Measurements from ENCODE around the gene PDE1C.
A peak's percentile ranks its signal among the peaks of the same experiment; 100 is the strongest.

The PDE1C gene

GRCh38 chr7:31763548-31763947 lies 306.7 kb downstream of the PDE1C start:
- H3K4me3 Mint-ChIP-seq = no peak overlapping the region
- DNase-seq (no peak), ATAC-seq (no peak)
- H3K27me3 Mint-ChIP-seq = no peaks in the 10 kb centered on the region
- H3K27ac Mint-ChIP-seq = no peak overlapping the region
- no peaks in the 10 kb centered on the region for H3K4me1 Mint-ChIP-seq
- no peaks in the 10 kb centered on the region for H3K9me3 Mint-ChIP-seq

- ATAC-seq = no peak
- no peaks in the 10 kb centered on the region for H3K4me1 Mint-ChIP-seq
- no peak overlapping the region for H3K27ac Mint-ChIP-seq
- no peak overlapping the region for H3K4me3 Mint-ChIP-seq
- DNase-seq = no peak
- no peaks in the 10 kb centered on the region for H3K27me3 Mint-ChIP-seq
- H3K9me3 Mint-ChIP-seq = peaks cover 0 to 4% of the 10 kb centered on the region in 2 donors
These were observed 308.6 kb downstream of the PDE1C start for GRCh38 chr7:31761646-31762045.

GRCh38 chr7:31758755-31759154 lies 311.5 kb downstream of the PDE1C start:
- ATAC-seq (no peak), DNase-seq (no peak)
- H3K4me1 Mint-ChIP-seq = no peaks in the 10 kb centered on the region
- H3K27me3 Mint-ChIP-seq = no peaks in the 10 kb centered on the region
- H3K4me3 Mint-ChIP-seq = no peak overlapping the region
- no peak overlapping the region for H3K27ac Mint-ChIP-seq
- H3K9me3 Mint-ChIP-seq = peaks cover 0 to 5% of the 10 kb centered on the region in 2 donors

GRCh38 chr7:31751726-31752125 lies 318.5 kb downstream of the PDE1C start:
- no peak for ATAC-seq
- no peak overlapping the region for H3K27ac Mint-ChIP-seq
- H3K9me3 Mint-ChIP-seq = peaks cover 0 to 2% of the 10 kb centered on the region in 2 donors
- no peaks in the 10 kb centered on the region for H3K4me1 Mint-ChIP-seq
- no peak overlapping the region for H3K4me3 Mint-ChIP-seq
- no peak for DNase-seq
- H3K27me3 Mint-ChIP-seq = no peaks in the 10 kb centered on the region

- H3K9me3 Mint-ChIP-seq = no peaks in the 10 kb centered on the region
- no peaks in the 10 kb centered on the region for H3K4me1 Mint-ChIP-seq
- no peak overlapping the region for H3K27ac Mint-ChIP-seq
- ATAC-seq = no peak
- DNase-seq = no peak
- H3K4me3 Mint-ChIP-seq = no peak overlapping the region
- no peaks in the 10 kb centered on the region for H3K27me3 Mint-ChIP-seq
These were observed 322.1 kb downstream of the PDE1C start for GRCh38 chr7:31748084-31748483.

GRCh38 chr7:31747553-31747952 lies 322.7 kb downstream of the PDE1C start:
- no peaks in the 10 kb centered on the region for H3K9me3 Mint-ChIP-seq
- no peaks in the 10 kb centered on the region for H3K4me1 Mint-ChIP-seq
- H3K27ac Mint-ChIP-seq = no peak overlapping the region
- DNase-seq (no peak), ATAC-seq (no peak)
- H3K27me3 Mint-ChIP-seq = no peaks in the 10 kb centered on the region
- no peak overlapping the region for H3K4me3 Mint-ChIP-seq

GRCh38 chr7:31744294-31744874 lies 325.8 kb downstream of the PDE1C start:
- DNase-seq (peak; percentile 28 to 45), ATAC-seq (peak; percentile 69)
- Mint-ChIP-seq H3K9me3 (no peaks in the 10 kb centered on the region), H3K27me3 (no peaks in the 10 kb centered on the region), H3K4me3 (no peak overlapping the region), H3K27ac (no peak overlapping the region), H3K4me1 (no peaks in the 10 kb centered on the region)

- Mint-ChIP-seq H3K4me3 (no peak overlapping the region), H3K9me3 (no peaks in the 10 kb centered on the region), H3K27ac (no peak overlapping the region), H3K4me1 (no peaks in the 10 kb centered on the region), H3K27me3 (no peaks in the 10 kb centered on the region)
- DNase-seq = no peak
- ATAC-seq = no peak
These were observed 328.4 kb downstream of the PDE1C start for GRCh38 chr7:31741852-31742251.

- H3K27me3 Mint-ChIP-seq = no peaks in the 10 kb centered on the region
- peak; percentile 2 to 19 for DNase-seq
- no peak overlapping the region for H3K4me3 Mint-ChIP-seq
- H3K9me3 Mint-ChIP-seq = no peaks in the 10 kb centered on the region
- H3K27ac Mint-ChIP-seq = no peak overlapping the region
- no peak for ATAC-seq
- no peaks in the 10 kb centered on the region for H3K4me1 Mint-ChIP-seq
These were observed 333.9 kb downstream of the PDE1C start for GRCh38 chr7:31735991-31736982.

- Mint-ChIP-seq H3K4me1 (no peaks in the 10 kb centered on the region), H3K27ac (no peak overlapping the region), H3K4me3 (no peak overlapping the region), H3K27me3 (no peaks in the 10 kb centered on the region), H3K9me3 (no peaks in the 10 kb centered on the region)
- ATAC-seq (no peak), DNase-seq (no peak)
These were observed 335.8 kb downstream of the PDE1C start for GRCh38 chr7:31734456-31734855.

GRCh38 chr7:31729195-31729804 lies 340.9 kb downstream of the PDE1C start:
- Mint-ChIP-seq H3K27ac (no peak overlapping the region), H3K27me3 (no peaks in the 10 kb centered on the region), H3K4me3 (no peak overlapping the region), H3K4me1 (no peaks in the 10 kb centered on the region), H3K9me3 (no peaks in the 10 kb centered on the region)
- no peak for ATAC-seq
- no peak for DNase-seq

GRCh38 chr7:31724696-31725095 lies 345.5 kb downstream of the PDE1C start:
- H3K9me3 Mint-ChIP-seq = no peaks in the 10 kb centered on the region
- DNase-seq (no peak), ATAC-seq (no peak)
- H3K4me1 Mint-ChIP-seq = no peaks in the 10 kb centered on the region
- no peak overlapping the region for H3K4me3 Mint-ChIP-seq
- no peaks in the 10 kb centered on the region for H3K27me3 Mint-ChIP-seq
- H3K27ac Mint-ChIP-seq = no peak overlapping the region

- DNase-seq (no peak), ATAC-seq (no peak)
- H3K27me3 Mint-ChIP-seq = no peaks in the 10 kb centered on the region
- H3K9me3 Mint-ChIP-seq = no peaks in the 10 kb centered on the region
- no peaks in the 10 kb centered on the region for H3K4me1 Mint-ChIP-seq
- H3K27ac Mint-ChIP-seq = no peak overlapping the region
- no peak overlapping the region for H3K4me3 Mint-ChIP-seq
These were observed 349.8 kb downstream of the PDE1C start for GRCh38 chr7:31720366-31720765.

- H3K27me3 Mint-ChIP-seq = no peaks in the 10 kb centered on the region
- H3K9me3 Mint-ChIP-seq = peaks cover 9 to 24% of the 10 kb centered on the region in 2 donors
- ATAC-seq (no peak), DNase-seq (no peak)
- no peak overlapping the region for H3K27ac Mint-ChIP-seq
- no peaks in the 10 kb centered on the region for H3K4me1 Mint-ChIP-seq
- H3K4me3 Mint-ChIP-seq = no peak overlapping the region
These were observed 353.9 kb downstream of the PDE1C start for GRCh38 chr7:31716355-31716754.

- Mint-ChIP-seq H3K27ac (no peak overlapping the region), H3K4me1 (no peaks in the 10 kb centered on the region), H3K4me3 (no peak overlapping the region), H3K9me3 (peaks cover 9 to 30% of the 10 kb centered on the region in 2 donors), H3K27me3 (no peaks in the 10 kb centered on the region)
- ATAC-seq (no peak), DNase-seq (no peak)
These were observed 360.0 kb downstream of the PDE1C start for GRCh38 chr7:31710171-31710570.

GRCh38 chr7:31707089-31707488 lies 363.1 kb downstream of the PDE1C start:
- Mint-ChIP-seq H3K4me3 (no peak overlapping the region), H3K9me3 (peaks cover 0 to 12% of the 10 kb centered on the region in 2 donors), H3K27me3 (no peaks in the 10 kb centered on the region), H3K27ac (no peak overlapping the region), H3K4me1 (no peaks in the 10 kb centered on the region)
- DNase-seq = no peak
- ATAC-seq = no peak
